HG02840 (cell line): Measurements from ENCODE around the gene AKR7A2.
A peak's percentile ranks its signal among the peaks of the same experiment; 100 is the strongest.

Experiments
- ATAC-seq: cut with Tn5 transposase; IDR thresholded peaks from one replicate; pipeline ENCODE4 v1.9.1; 2021; ENCODE audit warnings: mild to moderate bottlenecking, moderate library complexity, moderate number of reproducible peaks; ENCODE audit not compliant: unreplicated experiment, low FRiP score

Gene AKR7A2

GRCh38 chr1:19326748-19327065 is 14.8 kb upstream of the AKR7A2 start:
- ATAC-seq: no peak

- no peak for ATAC-seq
These were observed 14.2 kb upstream of the AKR7A2 start for GRCh38 chr1:19325958-19326747.

GRCh38 chr1:19325368-19325957 is 13.5 kb upstream of the AKR7A2 start:
- no peak for ATAC-seq

- no peak for ATAC-seq
These were observed 12.7 kb upstream of the AKR7A2 start for GRCh38 chr1:19324665-19324990.

GRCh38 chr1:19323987-19324664 is 12.2 kb upstream of the AKR7A2 start:
- no peak for ATAC-seq

GRCh38 chr1:19322481-19322880 is 10.5 kb upstream of the AKR7A2 start:
- no peak for ATAC-seq

- no peak for ATAC-seq
These were observed 9.1 kb upstream of the AKR7A2 start for GRCh38 chr1:19321071-19321470.

- no peak for ATAC-seq
These were observed 7.3 kb upstream of the AKR7A2 start for GRCh38 chr1:19319196-19319595.

GRCh38 chr1:19317126-19317910 is 5.4 kb upstream of the AKR7A2 start:
- no peak for ATAC-seq

- ATAC-seq: no peak
These were observed 3.6 kb upstream of the AKR7A2 start for GRCh38 chr1:19315378-19316198.

GRCh38 chr1:19313961-19314882 is 2.3 kb upstream of the AKR7A2 start:
- ATAC-seq: no peak

GRCh38 chr1:19313636-19313959 is 1.7 kb upstream of the AKR7A2 start:
- no peak for ATAC-seq

- ATAC-seq: peak; percentile 17
These were observed 1.1 kb upstream of the AKR7A2 start for GRCh38 chr1:19312782-19313635.

- ATAC-seq: no peak
These were observed 427 bp downstream of the AKR7A2 start for GRCh38 chr1:19311503-19311930.

- ATAC-seq: no peak
These were observed 1.0 kb downstream of the AKR7A2 start for GRCh38 chr1:19310720-19311502.

GRCh38 chr1:19310061-19310460 is 1.9 kb downstream of the AKR7A2 start:
- ATAC-seq: no peak

GRCh38 chr1:19309123-19309813 is 2.7 kb downstream of the AKR7A2 start:
- no peak for ATAC-seq
